IPS DF 4.7 (cell line): ENCODE results near the gene HOXA9.

ENCODE experiments used
- DNase-seq: peaks from one replicate; pipeline ENCODE4 v3.0.0-alpha.2; 2013; ENCODE audit warnings: low spot score; ENCODE audit errors: extremely low read depth

HOXA9 gene

GRCh38 chr7:27165089-27165995, at the start of gene HOXA9:
Gene HOXA9, minus strand, starts transcription at chr7:27165537. Its CDS starts 80 bp downstream, at chr7:27165457.
- DNase-seq, result no peak

- DNase-seq, result no peak
Measured at GRCh38 chr7:27214239-27214950, 49.1 kb upstream of the HOXA9 start.

GRCh38 chr7:27213433-27214238, 48.3 kb upstream of the HOXA9 start:
- no peak for DNase-seq

- no peak for DNase-seq
Measured at GRCh38 chr7:27212497-27213432, 47.4 kb upstream of the HOXA9 start.

GRCh38 chr7:27211764-27212204, 46.4 kb upstream of the HOXA9 start:
- no peak for DNase-seq

GRCh38 chr7:27211084-27211446, 45.7 kb upstream of the HOXA9 start:
- DNase-seq, result no peak

GRCh38 chr7:27210441-27211083, 45.2 kb upstream of the HOXA9 start:
- no peak for DNase-seq

GRCh38 chr7:27209933-27210440, 44.6 kb upstream of the HOXA9 start:
- DNase-seq, result no peak

GRCh38 chr7:27208998-27209397, 43.7 kb upstream of the HOXA9 start:
- DNase-seq, result no peak

GRCh38 chr7:27207348-27207985, 42.1 kb upstream of the HOXA9 start:
- no peak for DNase-seq

- DNase-seq, result no peak
Measured at GRCh38 chr7:27205325-27206280, 40.3 kb upstream of the HOXA9 start.

GRCh38 chr7:27204851-27205322, 39.5 kb upstream of the HOXA9 start:
- no peak for DNase-seq

- DNase-seq, result no peak
Measured at GRCh38 chr7:27203964-27204594, 38.7 kb upstream of the HOXA9 start.

GRCh38 chr7:27203365-27203953, 38.1 kb upstream of the HOXA9 start:
- no peak for DNase-seq

GRCh38 chr7:27202862-27203134, 37.5 kb upstream of the HOXA9 start:
- no peak for DNase-seq

GRCh38 chr7:27202018-27202861, 36.9 kb upstream of the HOXA9 start:
- DNase-seq, result no peak
